Bronchus fibroblast of lung (primary cell): ENCODE data around the gene MINDY4B. TPM values are rescaled to one million over a fixed set of nuclear protein-coding genes. Genes with fewer than 3 reads are reported as not detected.

Source experiments
- total RNA-seq: library from RNA; depleted of rRNA; stranded (reverse); fragments of >200 nt; gene quantifications from 2 replicates; pipeline ENCODE4 v1.2.3, GENCODE V29; 2015

MINDY4B gene
- not detected in 2 replicates for total RNA-seq

GRCh38 chr3:150905339-150905738, at the start of gene MINDY4B:
MINDY4B (minus strand) TSS chr3:150905439; CDS start chr3:150905439, 0 bp downstream.

Other genes starting within 250 kb of the MINDY4B start
- gene ERICH6, start 201.5 kb downstream of the MINDY4B start, total RNA-seq: not detected in 2 replicates
- 25.7 and 30.9 TPM in 2 replicates for gene SIAH2, start 142.3 kb downstream of the MINDY4B start, total RNA-seq
- gene CLRN1, start 67.3 kb upstream of the MINDY4B start, total RNA-seq: not detected in 2 replicates
- 0.17 and 0.30 TPM in 2 replicates for gene MED12L, start 180.2 kb upstream of the MINDY4B start, total RNA-seq